HEK293 (cell line): Measurements from ENCODE around the gene LRP2BP.

Experiments
- CTCF ChIA-PET: fragments of 350-600 bp; formaldehyde crosslinking; extraction: SDS; loops from one replicate; lab custom pipeline; 2021; ENCODE audit warnings: antibody characterized with exemption; lab: Yijun Ruan, JAX
- POLR2A ChIA-PET: fragments of 300-600 bp; formaldehyde crosslinking; extraction: SDS; loops from one replicate; lab custom pipeline; 2020; ENCODE audit warnings: antibody characterized with exemption, inconsistent platforms; lab: Yijun Ruan, JAX
- H3K27ac ChIP-seq: fragments of 200-500 bp; sonication (Bioruptor generic); 2 replicates; pipeline ENCODE4 v1.5.1; 2014; ENCODE audit warnings: low read depth, low read length, control low read depth, inconsistent platforms; ENCODE audit errors: extremely low read depth
- H3K36me3 ChIP-seq, 2 experiments: fragments of 200-500 bp in 1 of 2; sonication (Bioruptor generic) in 1 of 2; 1 replicate in 1 of 2; 2 replicates in 1 of 2; pipeline ENCODE4 v1.5.1; 2014 to 2017; ENCODE audit warnings: inconsistent platforms in 2 of 2, low read length in 2 of 2; ENCODE audit not compliant: control insufficient read depth in 2 of 2, insufficient read depth in 1 of 2
- H3K4me1 ChIP-seq: fragments of 200-500 bp; sonication (Bioruptor generic); 2 replicates; pipeline ENCODE4 v1.5.1; 2014; ENCODE audit warnings: mild to moderate bottlenecking, low read length, inconsistent platforms; ENCODE audit not compliant: control insufficient read depth, insufficient read depth
- H3K4me3 ChIP-seq: 2 replicates; pipeline ENCODE4 v1.5.1; 2011; ENCODE audit warnings: low read depth, mild to moderate bottlenecking, control low read depth, low read length, moderate library complexity
- H3K9me3 ChIP-seq: fragments of 200-500 bp; sonication (Bioruptor generic); 2 replicates; pipeline ENCODE4 v1.5.1; 2014; ENCODE audit warnings: low read depth, low read length, inconsistent platforms; ENCODE audit not compliant: control insufficient read depth, insufficient read depth
- ATF2 ChIP-seq: fragments of 450-650 bp; formaldehyde crosslinking; IDR thresholded peaks from 2 replicates; pipeline ENCODE4 v1.5.1; 2016; ENCODE audit warnings: missing biosample characterization, missing genetic modification characterization, low read depth
- KLF10 ChIP-seq: fragments of 450-650 bp; IDR thresholded peaks from 2 replicates; pipeline ENCODE4 v1.5.1; 2018; ENCODE audit warnings: missing biosample characterization, mild to moderate bottlenecking, missing genetic modification characterization
- KLF16 ChIP-seq: fragments of 450-650 bp; formaldehyde crosslinking; IDR thresholded peaks from 2 replicates; pipeline ENCODE4 v1.5.1; 2017; ENCODE audit warnings: missing biosample characterization, missing genetic modification characterization
- KLF17 ChIP-seq: fragments of 450-650 bp; formaldehyde crosslinking; IDR thresholded peaks from 2 replicates; pipeline ENCODE4 v1.5.1; 2016; ENCODE audit warnings: missing biosample characterization, missing genetic modification characterization
- OVOL3 ChIP-seq: fragments of 450-650 bp; formaldehyde crosslinking; IDR thresholded peaks from 2 replicates; pipeline ENCODE4 v1.5.1; 2016; ENCODE audit warnings: missing biosample characterization, missing genetic modification characterization
- PRDM2 ChIP-seq: fragments of 450-650 bp; formaldehyde crosslinking; IDR thresholded peaks from 2 replicates; pipeline ENCODE4 v1.5.1; 2016; ENCODE audit warnings: missing biosample characterization, missing genetic modification characterization, borderline replicate concordance
- SETDB1 ChIP-seq: IDR thresholded peaks from one replicate; pipeline ENCODE4 v1.6.1; 2017; ENCODE audit warnings: mild to moderate bottlenecking, low read length, moderate library complexity, mixed read lengths; ENCODE audit not compliant: insufficient read length
- ZFHX2 ChIP-seq: fragments of 450-650 bp; formaldehyde crosslinking; conservative IDR thresholded peaks from 2 replicates; pipeline ENCODE4 v1.5.1; 2016; ENCODE audit warnings: missing biosample characterization, missing genetic modification characterization
- ZFP3 ChIP-seq: fragments of 450-650 bp; formaldehyde crosslinking; IDR thresholded peaks from 2 replicates; pipeline ENCODE4 v1.5.1; 2016; ENCODE audit warnings: low read depth, missing biosample characterization, missing genetic modification characterization
- ZNF133 ChIP-seq: fragments of 450-650 bp; formaldehyde crosslinking; IDR thresholded peaks from 2 replicates; pipeline ENCODE4 v1.5.1; 2016; ENCODE audit warnings: missing biosample characterization, missing genetic modification characterization
- ZNF19 ChIP-seq: fragments of 450-650 bp; formaldehyde crosslinking; IDR thresholded peaks from 2 replicates; pipeline ENCODE4; 2016; ENCODE audit warnings: missing biosample characterization, missing genetic modification characterization, low read depth
- ZNF214 ChIP-seq: fragments of 450-650 bp; formaldehyde crosslinking; IDR thresholded peaks from 2 replicates; pipeline ENCODE4 v1.5.1; 2017; ENCODE audit warnings: missing biosample characterization, mild to moderate bottlenecking, missing genetic modification characterization, borderline replicate concordance
- ZNF354C ChIP-seq: fragments of 450-650 bp; formaldehyde crosslinking; IDR thresholded peaks from 2 replicates; pipeline ENCODE4 v1.5.1; 2016; ENCODE audit warnings: missing biosample characterization, missing genetic modification characterization, low read depth, borderline replicate concordance
- ZNF398 ChIP-seq: fragments of 450-650 bp; formaldehyde crosslinking; IDR thresholded peaks from 2 replicates; pipeline ENCODE4 v1.5.1; 2017; ENCODE audit warnings: missing biosample characterization, missing genetic modification characterization
- ZNF510 ChIP-seq: fragments of 450-650 bp; formaldehyde crosslinking; IDR thresholded peaks from 2 replicates; pipeline ENCODE4 v1.5.1; 2018; ENCODE audit warnings: mild to moderate bottlenecking, missing genetic modification characterization, missing biosample characterization; ENCODE audit not compliant: insufficient replicate concordance
- ZNF585B ChIP-seq: fragments of 450-650 bp; formaldehyde crosslinking; IDR thresholded peaks from 2 replicates; pipeline ENCODE4 v1.5.1; 2016; ENCODE audit warnings: missing biosample characterization, missing genetic modification characterization
- ZNF623 ChIP-seq: fragments of 450-650 bp; formaldehyde crosslinking; IDR thresholded peaks from 2 replicates; pipeline ENCODE4 v1.5.1; 2016; ENCODE audit warnings: missing biosample characterization, missing genetic modification characterization
- ZNF707 ChIP-seq: fragments of 450-650 bp; formaldehyde crosslinking; IDR thresholded peaks from 2 replicates; pipeline ENCODE4 v1.5.1; 2016; ENCODE audit warnings: missing biosample characterization, missing genetic modification characterization
- ZNF76 ChIP-seq: fragments of 450-650 bp; formaldehyde crosslinking; IDR thresholded peaks from 2 replicates; pipeline ENCODE4; 2016; ENCODE audit warnings: low read depth, missing biosample characterization, missing genetic modification characterization, borderline replicate concordance
- ZNF791 ChIP-seq: fragments of 450-650 bp; formaldehyde crosslinking; IDR thresholded peaks from 2 replicates; pipeline ENCODE4 v1.5.1; 2016; ENCODE audit warnings: missing biosample characterization, missing genetic modification characterization
- ZSCAN23 ChIP-seq: fragments of 450-650 bp; formaldehyde crosslinking; IDR thresholded peaks from 2 replicates; pipeline ENCODE4 v1.5.1; 2016; ENCODE audit warnings: missing biosample characterization, missing genetic modification characterization
- ZSCAN30 ChIP-seq: fragments of 450-650 bp; IDR thresholded peaks from 2 replicates; pipeline ENCODE4 v1.5.1; 2018; ENCODE audit warnings: missing biosample characterization, mild to moderate bottlenecking, missing genetic modification characterization, moderate library complexity
- TF ChIP-seq, protein P1 (sequence below): fragments of 450-650 bp; formaldehyde crosslinking; IDR thresholded peaks from 2 replicates; pipeline ENCODE4 v1.5.1; 2017; ENCODE audit warnings: missing biosample characterization, missing genetic modification characterization

Gene LRP2BP

GRCh38 chr4:185405296-185405999 lies 9.7 kb upstream of the LRP2BP start:
- TF ChIP-seq ZNF19 (no peak), ZFHX2 (tag by site-specific recombination) (no peak), ZNF585B (tag by site-specific recombination) (no peak), ZNF707 (no peak), ZNF214 (tag by site-specific recombination) (no peak), OVOL3 (tag by site-specific recombination) (no peak), ZNF76 (tag by site-specific recombination) (no peak), KLF10 (tag by site-specific recombination) (no peak), ZNF623 (tag by site-specific recombination) (no peak), ZNF398 (tag by site-specific recombination) (no peak), ZFP3 (tag by site-specific recombination) (no peak), KLF16 (tag by site-specific recombination) (no peak), PRDM2 (tag by site-specific recombination) (no peak), ZSCAN30 (no peak), ZNF510 (tag by site-specific recombination) (no peak)
- ChIA-PET POLR2A (no interaction called here), CTCF (no interaction called here)
- Histone ChIP-seq H3K9me3 (no peaks in the 10 kb centered on the region), H3K4me3 (no peak overlapping the region), H3K4me1 (no peaks in the 10 kb centered on the region), H3K36me3 (peaks cover 15 to 49% of the 10 kb centered on the region in 2 experiments), H3K27ac (no peak overlapping the region)

DNA sequence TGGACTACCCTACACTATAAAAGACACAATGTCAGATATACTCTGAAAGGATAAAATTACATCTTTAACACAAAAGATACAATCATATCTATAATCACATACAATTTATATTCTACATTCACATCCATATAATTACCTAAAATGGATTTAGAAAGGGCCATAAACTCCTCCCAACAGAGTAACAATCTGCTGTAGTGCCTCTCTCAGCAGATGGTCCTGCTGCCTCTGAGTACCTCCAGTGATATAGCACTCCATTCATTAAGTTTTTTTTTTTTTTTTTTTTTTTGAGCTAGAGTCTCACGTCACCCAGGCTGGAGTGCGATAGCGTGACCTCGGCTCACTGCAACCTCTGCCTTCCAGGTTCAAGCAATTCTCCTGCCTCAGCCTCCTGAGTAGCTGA lies 8.3 kb upstream of the LRP2BP start:
- Histone ChIP-seq H3K9me3 (no peaks in the 10 kb centered on the region), H3K4me1 (no peaks in the 10 kb centered on the region), H3K4me3 (no peak overlapping the region), H3K36me3 (peaks cover 9 to 56% of the 10 kb centered on the region in 2 experiments), H3K27ac (no peak overlapping the region)
- POLR2A ChIA-PET: interaction anchor here (0.7 kb wide), 1 partner anchor 7 kb away, joined by 3 read pairs; the partner anchor contains the start of gene ANKRD37
- CTCF ChIA-PET: interaction anchor here (0.6 kb wide), 1 partner anchor 360 kb away, joined by 3 read pairs; no protein-coding TSS in a partner anchor
- TF ChIP-seq KLF17 (tag by site-specific recombination) (no peak), ZNF354C (tag by site-specific recombination) (no peak), ATF2 (no peak), ZNF133 (tag by site-specific recombination) (no peak), ZNF791 (no peak), ZSCAN23 (no peak), SETDB1 (no peak)
- TF ChIP-seq, protein P1, sequence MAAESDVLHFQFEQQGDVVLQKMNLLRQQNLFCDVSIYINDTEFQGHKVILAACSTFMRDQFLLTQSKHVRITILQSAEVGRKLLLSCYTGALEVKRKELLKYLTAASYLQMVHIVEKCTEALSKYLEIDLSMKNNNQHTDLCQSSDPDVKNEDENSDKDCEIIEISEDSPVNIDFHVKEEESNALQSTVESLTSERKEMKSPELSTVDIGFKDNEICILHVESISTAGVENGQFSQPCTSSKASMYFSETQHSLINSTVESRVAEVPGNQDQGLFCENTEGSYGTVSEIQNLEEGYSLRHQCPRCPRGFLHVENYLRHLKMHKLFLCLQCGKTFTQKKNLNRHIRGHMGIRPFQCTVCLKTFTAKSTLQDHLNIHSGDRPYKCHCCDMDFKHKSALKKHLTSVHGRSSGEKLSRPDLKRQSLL (tag by site-specific recombination): no peak
